Measurements from ENCODE around the gene ERBB4.
"Not testable (repeated sequence)": the region's sequence is repeated elsewhere in the genome, so short reads cannot be mapped to it uniquely, and the experiment has no call there.

The ERBB4 gene

GRCh38 chr2:211609127-211609526, 929.5 kb downstream of the ERBB4 start:
- H3K27ac ChIP-seq, result no peak overlapping the region
- no peak for TF ChIP-seq CTCF (conservative IDR thresholded peaks at IDR 0.05)

- no peak for TF ChIP-seq CTCF (conservative IDR thresholded peaks at IDR 0.05)
- H3K27ac ChIP-seq, result no peak overlapping the region
Measured at GRCh38 chr2:211599146-211599545, 939.5 kb downstream of the ERBB4 start.

GRCh38 chr2:211598238-211598637, 940.4 kb downstream of the ERBB4 start:
- no peak overlapping the region for H3K27ac ChIP-seq
- TF ChIP-seq CTCF (conservative IDR thresholded peaks at IDR 0.05), result no peak

GRCh38 chr2:211592006-211592405, 946.6 kb downstream of the ERBB4 start:
- H3K27ac ChIP-seq, result not testable (repeated sequence)

- TF ChIP-seq CTCF (conservative IDR thresholded peaks at IDR 0.05), result no peak
- H3K27ac ChIP-seq, result no peak overlapping the region
Measured at GRCh38 chr2:211591426-211591825, 947.2 kb downstream of the ERBB4 start.

- no peak for TF ChIP-seq CTCF (conservative IDR thresholded peaks at IDR 0.05)
- H3K27ac ChIP-seq, result no peak overlapping the region
Measured at GRCh38 chr2:211568439-211568838, 970.2 kb downstream of the ERBB4 start.

- no peak for TF ChIP-seq CTCF (conservative IDR thresholded peaks at IDR 0.05)
Measured at GRCh38 chr2:211564441-211564840, 974.2 kb downstream of the ERBB4 start.

GRCh38 chr2:211545582-211545981, 993.0 kb downstream of the ERBB4 start:
- no peak for TF ChIP-seq CTCF (conservative IDR thresholded peaks at IDR 0.05)
- no peak overlapping the region for H3K27ac ChIP-seq

More at GRCh38 chr2:211564441-211564840, 974.2 kb downstream of the ERBB4 start:
- no peak overlapping the region for H3K27ac ChIP-seq

Data from VCaP (cell line).